Loucy (cell line): ENCODE results near the gene BANK1.

ENCODE experiments used
- H2AFZ ChIP-seq: fragments of 200-600 bp; sonication (generic); 2 replicates; pipeline ENCODE4 v1.6.0; 2016; ENCODE audit warnings: antibody characterized with exemption, mild to moderate bottlenecking, low read length, moderate library complexity
- H3F3A ChIP-seq: fragments of 200-600 bp; 2 replicates; pipeline ENCODE4 v1.6.0; 2016; ENCODE audit warnings: antibody characterized with exemption, low read depth, mild to moderate bottlenecking
- H3K27me3 ChIP-seq: fragments of 200-600 bp; sonication (generic); 2 replicates; pipeline ENCODE4 v1.6.1; 2014; ENCODE audit warnings: low read length, mild to moderate bottlenecking; ENCODE audit not compliant: insufficient read depth, poor library complexity, severe bottlenecking
- H3K36me3 ChIP-seq: fragments of 200-600 bp; sonication (generic); 2 replicates; pipeline ENCODE4 v1.6.1; 2016; ENCODE audit warnings: low read length; ENCODE audit not compliant: insufficient read depth
- H3K4me1 ChIP-seq: fragments of 200-600 bp; sonication (generic); 2 replicates; pipeline ENCODE4 v1.5.1; 2014; ENCODE audit warnings: low read length, mild to moderate bottlenecking; ENCODE audit not compliant: insufficient read depth, poor library complexity, severe bottlenecking
- H3K4me2 ChIP-seq: fragments of 200-600 bp; sonication (generic); 2 replicates; pipeline ENCODE4 v1.6.0; 2014; ENCODE audit warnings: antibody characterized with exemption, low read length, low read depth, mild to moderate bottlenecking; ENCODE audit not compliant: poor library complexity, severe bottlenecking
- H3K4me3 ChIP-seq: fragments of 200-600 bp; sonication (generic); 2 replicates; pipeline ENCODE4 v1.5.1; 2014; ENCODE audit warnings: low read length, mild to moderate bottlenecking, mixed read lengths; ENCODE audit not compliant: poor library complexity, severe bottlenecking
- H3K79me2 ChIP-seq: fragments of 200-600 bp; sonication (generic); 2 replicates; pipeline ENCODE4 v1.6.1; 2014; ENCODE audit warnings: low read length; ENCODE audit not compliant: insufficient read depth
- H3K9ac ChIP-seq: fragments of 200-600 bp; sonication (generic); 2 replicates; pipeline ENCODE4 v1.6.0; 2014; ENCODE audit warnings: mild to moderate bottlenecking, low read depth, low read length, moderate library complexity; ENCODE audit not compliant: poor library complexity, severe bottlenecking
- H3K9me2 ChIP-seq: fragments of 200-600 bp; sonication (generic); replicated peaks from 2 replicates; pipeline ENCODE4 v1.6.1; 2016; ENCODE audit warnings: low read depth, low read length, mixed read lengths
- H3K9me3 ChIP-seq: fragments of 200-600 bp; sonication (generic); 2 replicates; pipeline ENCODE4 v1.6.1; 2014; ENCODE audit warnings: mild to moderate bottlenecking, antibody characterized with exemption, low read length, low read depth; ENCODE audit not compliant: insufficient read depth
- H4K20me1 ChIP-seq: fragments of 200-600 bp; sonication (generic); 2 replicates; pipeline ENCODE4 v1.6.0; 2014; ENCODE audit warnings: antibody characterized with exemption, low read length, mild to moderate bottlenecking; ENCODE audit not compliant: insufficient read depth, poor library complexity, severe bottlenecking
- CTCF ChIP-seq: fragments of 200-600 bp; sonication (generic); conservative IDR thresholded peaks from 2 replicates; pipeline ENCODE4 v1.5.1; 2014; ENCODE audit warnings: mild to moderate bottlenecking, antibody characterized with exemption, low read length
- EZH2phosphoT487 ChIP-seq: fragments of 200-600 bp; IDR thresholded peaks from 2 replicates; pipeline ENCODE4 v1.6.1; 2018; ENCODE audit warnings: antibody characterized with exemption, mild to moderate bottlenecking, moderate library complexity, borderline replicate concordance

BANK1 gene

GRCh38 chr4:101785486-101785885 lies 5.0 kb upstream of the BANK1 start:
- Histone ChIP-seq H3K9me2 (no peaks in the 10 kb centered on the region), H3K4me3 (no peak overlapping the region), H3K9me3 (no peaks in the 10 kb centered on the region), H3K36me3 (no peaks in the 10 kb centered on the region), H3K4me1 (peaks cover 7% of the 10 kb centered on the region), H2AFZ (peak overlapping the region; percentile 51), H3K79me2 (no peaks in the 10 kb centered on the region), H3K9ac (no peak overlapping the region), H4K20me1 (no peaks in the 10 kb centered on the region), H3F3A (no peaks in the 10 kb centered on the region), H3K27me3 (no peaks in the 10 kb centered on the region), H3K4me2 (no peak overlapping the region)
- TF ChIP-seq CTCF (no peak), EZH2phosphoT487 (no peak)

DNA sequence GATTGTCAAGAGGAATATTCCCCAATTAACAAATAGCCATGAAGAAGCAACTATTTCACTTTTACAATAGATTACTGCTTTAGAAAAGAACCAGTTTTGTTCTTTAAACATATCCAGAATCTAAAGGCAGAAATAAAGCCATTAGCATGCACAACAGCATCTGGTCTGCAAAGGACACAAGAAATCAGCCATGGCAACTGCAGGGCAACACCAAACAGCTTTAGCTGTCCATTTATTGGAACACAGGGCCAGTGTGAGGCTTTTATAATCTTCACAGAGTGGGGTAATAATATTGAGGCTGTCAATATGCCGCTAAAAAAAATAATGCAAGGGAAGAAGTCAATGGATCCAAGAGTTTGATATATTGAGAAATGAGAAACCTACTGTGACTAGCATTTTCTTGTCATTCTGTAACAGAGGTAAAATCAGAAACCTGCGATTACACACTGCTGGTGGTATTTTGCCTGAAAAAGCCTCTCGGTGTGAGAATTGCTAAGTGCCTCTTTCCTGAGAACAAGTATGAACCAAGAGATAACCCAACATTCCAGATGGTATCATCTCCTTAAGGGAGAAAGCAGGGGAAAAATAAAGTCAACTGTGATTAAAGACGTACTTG lies 2.7 kb upstream of the BANK1 start:
- Histone ChIP-seq H3K9ac (no peak overlapping the region), H3K9me3 (no peaks in the 10 kb centered on the region), H3K4me1 (peaks cover 7% of the 10 kb centered on the region), H3K27me3 (no peaks in the 10 kb centered on the region), H4K20me1 (no peaks in the 10 kb centered on the region), H2AFZ (peak overlapping the region; percentile 20; the same call in 1 of the 2 replicates), H3K36me3 (no peaks in the 10 kb centered on the region), H3F3A (no peaks in the 10 kb centered on the region), H3K9me2 (no peaks in the 10 kb centered on the region), H3K4me2 (no peak overlapping the region), H3K79me2 (no peaks in the 10 kb centered on the region), H3K4me3 (no peak overlapping the region)
- TF ChIP-seq EZH2phosphoT487 (no peak), CTCF (no peak)

- H3K4me3 ChIP-seq = peak overlapping the region; percentile 51
- peak overlapping the region; percentile 42 for H3K4me2 ChIP-seq
These were observed 640 bp downstream of the BANK1 start for GRCh38 chr4:101791182-101791558.

More at GRCh38 chr4:101791182-101791558, 640 bp downstream of the BANK1 start:
- Histone ChIP-seq H3K9me2 (no peaks in the 10 kb centered on the region), H3K9me3 (no peaks in the 10 kb centered on the region), H3K27me3 (no peaks in the 10 kb centered on the region), H3F3A (no peaks in the 10 kb centered on the region), H2AFZ (peak overlapping the region; percentile 21; the same call in 1 of the 2 replicates), H3K79me2 (no peaks in the 10 kb centered on the region), H3K4me1 (no peaks in the 10 kb centered on the region), H4K20me1 (no peaks in the 10 kb centered on the region), H3K9ac (peak overlapping the region; percentile 53), H3K36me3 (no peaks in the 10 kb centered on the region)
- TF ChIP-seq EZH2phosphoT487 = no peak
- TF ChIP-seq CTCF = no peak
